C4-2B (cell line): Measurements from ENCODE around the gene FNDC10.
"Not testable (repeated sequence)": the region's sequence is repeated elsewhere in the genome, so short reads cannot be mapped to it uniquely, and the experiment has no call there.

ENCODE experiments used
- ZFX ChIP-seq: fragments of 450-650 bp; IDR thresholded peaks from 2 replicates; pipeline ENCODE4 v1.6.1; 2017
- TF ChIP-seq, protein P1 (sequence below): fragments of 450-650 bp; conservative IDR thresholded peaks from 2 replicates; pipeline ENCODE4 v1.5.1; 2017; ENCODE audit warnings: mild to moderate bottlenecking

DNA sequence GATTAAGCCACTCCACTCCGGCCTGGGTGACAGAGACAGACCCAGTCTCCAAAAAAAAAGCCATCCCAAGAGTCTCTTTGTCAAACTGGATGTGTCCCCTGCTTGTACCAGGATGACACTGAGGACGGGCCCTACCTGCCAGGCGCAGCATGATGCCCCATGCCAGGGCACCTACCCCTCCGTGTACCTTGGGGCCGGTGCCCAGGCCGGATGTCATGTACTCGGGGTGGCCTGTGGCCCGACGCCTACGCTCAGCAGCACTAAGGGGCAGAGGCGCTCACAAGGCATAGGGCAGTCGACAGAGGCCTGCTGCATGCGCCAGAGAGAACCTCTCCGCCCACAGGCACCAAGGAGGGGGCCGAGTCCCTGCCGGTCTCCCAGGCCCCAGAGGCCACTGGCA is 39.4 kb upstream of the FNDC10 start:
- TF ChIP-seq, protein P1, sequence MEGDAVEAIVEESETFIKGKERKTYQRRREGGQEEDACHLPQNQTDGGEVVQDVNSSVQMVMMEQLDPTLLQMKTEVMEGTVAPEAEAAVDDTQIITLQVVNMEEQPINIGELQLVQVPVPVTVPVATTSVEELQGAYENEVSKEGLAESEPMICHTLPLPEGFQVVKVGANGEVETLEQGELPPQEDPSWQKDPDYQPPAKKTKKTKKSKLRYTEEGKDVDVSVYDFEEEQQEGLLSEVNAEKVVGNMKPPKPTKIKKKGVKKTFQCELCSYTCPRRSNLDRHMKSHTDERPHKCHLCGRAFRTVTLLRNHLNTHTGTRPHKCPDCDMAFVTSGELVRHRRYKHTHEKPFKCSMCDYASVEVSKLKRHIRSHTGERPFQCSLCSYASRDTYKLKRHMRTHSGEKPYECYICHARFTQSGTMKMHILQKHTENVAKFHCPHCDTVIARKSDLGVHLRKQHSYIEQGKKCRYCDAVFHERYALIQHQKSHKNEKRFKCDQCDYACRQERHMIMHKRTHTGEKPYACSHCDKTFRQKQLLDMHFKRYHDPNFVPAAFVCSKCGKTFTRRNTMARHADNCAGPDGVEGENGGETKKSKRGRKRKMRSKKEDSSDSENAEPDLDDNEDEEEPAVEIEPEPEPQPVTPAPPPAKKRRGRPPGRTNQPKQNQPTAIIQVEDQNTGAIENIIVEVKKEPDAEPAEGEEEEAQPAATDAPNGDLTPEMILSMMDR, result not testable (repeated sequence)
- TF ChIP-seq ZFX, result not testable (repeated sequence)
